Right forelimb (tissue), 1 donor: Measurements from ENCODE around the gene ANO4.
"Not testable (repeated sequence)": the region's sequence is repeated elsewhere in the genome, so short reads cannot be mapped to it uniquely, and the experiment has no call there.

Experiments
- DNase-seq: peaks from one replicate; pipeline ENCODE4 v3.0.0-alpha.2; 2018

Gene ANO4

GRCh38 chr12:101050631-101051030, 256.1 kb downstream of the ANO4 start:
- no peak for DNase-seq

GRCh38 chr12:101051151-101051550, 256.6 kb downstream of the ANO4 start:
- DNase-seq = no peak

GRCh38 chr12:101051901-101052550, 257.4 kb downstream of the ANO4 start:
- no peak for DNase-seq

- DNase-seq = no peak
Observed at GRCh38 chr12:101053203-101053602, 258.6 kb downstream of the ANO4 start.

GRCh38 chr12:101055940-101056339, 261.4 kb downstream of the ANO4 start:
- no peak for DNase-seq

GRCh38 chr12:101062508-101062907, 267.9 kb downstream of the ANO4 start:
- DNase-seq = not testable (repeated sequence)

GRCh38 chr12:101064721-101065120, 270.1 kb downstream of the ANO4 start:
- no peak for DNase-seq

- no peak for DNase-seq
Observed at GRCh38 chr12:101066489-101066888, 271.9 kb downstream of the ANO4 start.

- no peak for DNase-seq
Observed at GRCh38 chr12:101068402-101068801, 273.8 kb downstream of the ANO4 start.

- DNase-seq = no peak
Observed at GRCh38 chr12:101068836-101069235, 274.3 kb downstream of the ANO4 start.

- no peak for DNase-seq
Observed at GRCh38 chr12:101074940-101075680, 280.5 kb downstream of the ANO4 start.

- DNase-seq = no peak
Observed at GRCh38 chr12:101076921-101077320, 282.3 kb downstream of the ANO4 start.

GRCh38 chr12:101077791-101078528, 283.4 kb downstream of the ANO4 start:
- DNase-seq = no peak

- DNase-seq = no peak
Observed at GRCh38 chr12:101078536-101079285, 284.1 kb downstream of the ANO4 start.

- DNase-seq = no peak
Observed at GRCh38 chr12:101082706-101083105, 288.1 kb downstream of the ANO4 start.

- DNase-seq = no peak
Observed at GRCh38 chr12:101086490-101087135, 292.0 kb downstream of the ANO4 start.

- no peak for DNase-seq
Observed at GRCh38 chr12:101087920-101088319, 293.3 kb downstream of the ANO4 start.

- DNase-seq = no peak
Observed at GRCh38 chr12:101089271-101089670, 294.7 kb downstream of the ANO4 start.

- not testable (repeated sequence) for DNase-seq
Observed at GRCh38 chr12:101090222-101090621, 295.6 kb downstream of the ANO4 start.

GRCh38 chr12:101097829-101098580, 303.4 kb downstream of the ANO4 start:
- DNase-seq = no peak

- no peak for DNase-seq
Observed at GRCh38 chr12:101107032-101107763, 312.6 kb downstream of the ANO4 start.
